Measurements from ENCODE around the gene CD164.

GRCh38 chr6:109360281-109360680 is 22.0 kb downstream of the CD164 start:
- TF ChIP-seq CTCF (conservative IDR thresholded peaks at IDR 0.05) (no peak), ZFX (IDR thresholded peaks at IDR 0.05) (no peak)
